ENCODE measurements around the gene PHKG1.
"Not testable (repeated sequence)": the region's sequence is repeated elsewhere in the genome, so short reads cannot be mapped to it uniquely, and the experiment has no call there.

The PHKG1 gene

DNA sequence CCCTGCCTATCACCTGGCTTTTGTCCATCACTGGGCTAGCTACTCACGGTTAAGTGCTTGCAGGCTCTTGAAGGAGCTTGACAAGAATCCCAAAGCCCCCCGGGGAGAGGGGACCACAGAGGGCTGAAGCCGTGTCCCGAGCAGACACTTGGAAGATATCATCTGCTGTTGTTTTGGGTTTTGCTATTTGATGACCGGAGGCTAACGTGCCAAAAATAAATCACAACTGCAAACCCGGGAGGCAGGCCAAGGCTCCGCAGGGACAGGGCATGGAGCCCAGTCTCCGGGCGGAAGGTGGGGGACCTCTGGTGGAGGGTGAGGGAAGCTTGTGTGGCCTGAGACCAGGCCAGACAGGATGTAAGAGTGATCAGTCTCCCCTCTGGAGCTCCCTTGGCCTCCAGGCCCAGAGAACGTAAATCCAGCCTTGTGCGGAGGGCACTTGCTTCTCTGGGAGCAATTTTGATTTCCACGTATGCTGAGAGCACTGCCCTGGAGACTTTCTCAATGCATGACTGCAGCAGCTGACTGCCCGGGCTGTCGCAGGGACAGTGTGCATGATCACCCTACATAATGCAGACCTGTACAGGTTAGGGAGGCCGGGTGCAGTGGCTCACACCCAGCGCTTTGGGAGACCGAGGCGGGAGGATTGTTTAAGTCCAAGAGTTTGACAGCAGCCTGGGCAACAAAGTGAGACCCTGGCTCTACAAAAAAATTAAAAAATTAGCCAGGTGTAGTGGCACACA is at the start of gene PHKG1:
TSS of gene PHKG1 (minus strand) at position 164 of the 743 bp plus-strand sequence. CDS start 4,011 bp downstream, outside the sequence.
- DNase-seq (ENCODE audit: low read depth in 2 of 2): no peak

- DNase-seq (ENCODE audit: low read depth in 2 of 2): not testable (repeated sequence)
Measured at GRCh38 chr7:56131062-56131461, 38.3 kb upstream of the PHKG1 start.

- DNase-seq (ENCODE audit: low read depth in 2 of 2): no peak
Measured at GRCh38 chr7:56127241-56127975, 34.7 kb upstream of the PHKG1 start.

- no peak for DNase-seq (ENCODE audit: low read depth in 2 of 2)
Measured at GRCh38 chr7:56125831-56126230, 33.1 kb upstream of the PHKG1 start.

GRCh38 chr7:56124981-56125380 is 32.2 kb upstream of the PHKG1 start:
- DNase-seq (ENCODE audit: low read depth in 2 of 2): no peak

DNA sequence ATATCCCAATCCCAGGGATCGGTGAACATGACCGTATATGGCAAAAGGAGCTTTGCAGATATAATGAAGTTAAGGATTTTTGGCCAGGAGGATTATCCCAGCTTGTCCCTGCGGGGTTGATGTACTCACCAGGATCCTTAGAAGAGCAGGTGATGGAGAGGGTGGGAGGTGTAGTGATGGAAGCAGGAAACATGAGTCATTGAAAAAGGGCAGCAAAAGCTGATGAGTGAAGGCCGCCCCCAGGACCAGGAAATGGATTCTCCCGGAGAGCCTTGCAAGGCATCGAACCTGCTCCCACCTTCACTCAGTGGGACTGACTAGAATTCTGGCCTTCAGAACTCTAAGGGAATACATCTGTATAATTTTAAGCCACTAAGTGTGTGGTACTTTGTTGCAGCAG is 28.7 kb upstream of the PHKG1 start:
- no peak for DNase-seq (ENCODE audit: low read depth in 2 of 2)

DNA sequence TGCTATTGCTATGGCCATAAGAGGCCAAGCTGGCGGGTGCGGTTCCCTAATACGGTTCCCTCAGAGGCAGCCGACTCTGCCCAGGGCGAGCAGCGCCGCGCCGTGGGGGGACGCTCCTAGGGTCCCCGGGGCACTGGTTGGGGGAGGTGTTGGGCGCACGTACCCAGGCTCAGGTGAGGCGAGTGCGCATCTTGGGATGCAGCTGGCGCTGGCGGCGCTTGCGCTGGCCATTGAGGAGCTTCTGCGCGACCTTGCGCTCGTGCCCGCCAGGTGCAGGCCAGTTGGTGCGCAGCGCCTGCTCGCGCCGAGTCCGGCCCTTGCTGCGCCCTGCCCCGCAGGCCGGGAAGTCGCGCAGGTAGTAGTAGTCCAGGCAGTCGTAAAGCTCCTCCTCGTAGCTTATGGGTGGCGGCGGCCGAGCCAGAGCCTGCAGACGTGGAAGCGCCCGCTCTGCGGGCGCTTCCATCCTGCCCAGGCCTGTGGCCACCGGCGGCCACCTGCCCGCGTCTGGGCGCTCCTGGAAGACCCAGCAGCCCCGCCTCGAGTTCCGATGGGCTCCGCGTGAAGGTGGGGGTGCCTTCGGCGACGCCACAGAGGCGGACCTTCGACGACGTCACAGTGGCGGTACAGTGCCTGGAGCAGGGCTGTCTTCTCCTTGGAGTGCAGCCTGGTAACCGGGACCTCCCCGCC is 23.2 kb upstream of the PHKG1 start, which contains the start of gene NUPR2:
TSS of gene NUPR2 (minus strand) at position 566 of the 687 bp plus-strand sequence. CDS start at position 463, 103 bp downstream.
- DNase-seq (ENCODE audit: low read depth in 2 of 2): no peak

- DNase-seq (ENCODE audit: low read depth in 2 of 2): not testable (repeated sequence)
Measured at GRCh38 chr7:56112244-56112643, 19.5 kb upstream of the PHKG1 start.

GRCh38 chr7:56110611-56111010 is 17.9 kb upstream of the PHKG1 start:
- DNase-seq (ENCODE audit: low read depth in 2 of 2): no peak

DNA sequence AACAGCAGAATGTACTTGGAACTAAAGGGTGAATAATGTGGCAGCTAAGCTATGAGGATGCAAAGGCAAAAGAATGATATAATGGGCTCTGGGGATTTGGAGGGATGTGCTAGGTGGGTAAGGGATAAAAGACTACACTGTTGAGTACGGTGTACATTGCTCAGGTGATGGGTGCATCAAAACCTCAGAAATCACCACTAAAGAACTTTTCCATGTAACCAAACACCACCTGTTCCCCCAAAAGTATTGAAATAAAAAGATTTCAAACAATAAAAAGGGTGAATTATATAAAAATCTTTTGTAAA is 15.2 kb upstream of the PHKG1 start:
- no peak for DNase-seq (ENCODE audit: low read depth in 2 of 2)

DNA sequence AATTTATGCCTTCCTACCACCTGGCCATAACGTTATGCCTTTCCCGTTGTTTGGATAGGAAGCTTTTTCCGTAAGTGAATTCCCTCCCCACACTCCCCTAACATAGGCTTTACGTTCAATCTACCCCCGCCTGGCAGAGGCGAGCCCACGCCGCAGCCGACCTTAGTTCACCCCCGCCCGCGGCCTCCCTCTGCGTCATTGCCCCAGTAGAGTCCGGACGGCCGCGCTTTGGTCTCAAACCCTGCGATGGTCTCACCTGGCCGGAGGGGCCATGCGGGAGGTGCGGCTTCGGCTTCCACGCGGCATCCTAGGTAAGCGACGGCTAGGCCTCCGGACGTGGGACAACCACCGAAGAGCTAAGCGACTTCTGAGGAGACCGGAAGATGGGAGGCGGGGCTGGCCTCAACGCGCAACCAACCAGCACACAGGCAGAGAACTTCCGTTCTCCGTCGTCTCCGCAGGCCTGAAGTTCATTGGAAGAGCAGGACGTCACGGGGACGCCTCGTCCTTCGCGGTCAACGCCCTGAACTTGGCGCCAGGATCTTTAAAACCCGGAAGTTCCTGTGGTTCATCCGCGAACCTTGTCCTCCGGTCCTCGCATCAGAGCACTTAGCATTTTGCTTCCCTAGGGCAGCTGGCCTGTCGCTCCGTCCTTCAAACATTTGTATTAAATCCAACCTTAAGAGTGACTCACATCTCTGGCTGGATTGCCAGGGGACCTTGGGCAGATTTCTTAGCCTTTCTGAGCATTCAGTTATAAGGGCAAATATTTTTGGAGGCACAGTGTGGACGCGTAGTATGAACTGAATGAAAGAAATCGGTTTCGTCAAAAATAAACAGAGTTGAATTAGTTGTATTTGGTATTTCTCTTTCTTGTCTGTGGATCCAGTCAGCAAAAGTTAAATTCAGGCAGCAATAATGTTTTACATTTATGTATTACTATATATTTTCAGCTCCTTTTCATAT is 13.6 kb upstream of the PHKG1 start, which contains the start of gene CHCHD2:
TSS of gene CHCHD2 (minus strand) at position 369 of the 966 bp plus-strand sequence. CDS start at position 306, 63 bp downstream.
- DNase-seq (ENCODE audit: low read depth in 2 of 2): peak; percentile 78 to 81

DNA sequence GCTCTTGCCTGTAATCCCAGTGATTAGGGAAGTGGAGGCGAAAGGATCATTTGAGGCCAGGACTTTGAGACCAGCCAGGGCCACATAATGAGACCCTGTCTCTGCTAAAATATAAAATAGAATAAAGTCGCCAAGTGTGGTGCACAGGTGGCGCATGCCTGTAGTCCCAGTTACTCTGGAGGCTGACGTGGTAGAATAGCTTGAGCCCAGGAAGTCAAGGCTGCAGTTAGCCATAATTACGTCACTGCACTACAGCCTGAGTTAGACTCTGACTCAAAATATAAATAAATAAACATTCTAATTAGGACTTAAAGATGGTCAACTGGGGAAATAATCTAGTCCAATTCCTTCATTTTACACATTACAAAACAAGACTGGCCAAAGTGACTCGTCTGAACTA is 12.8 kb upstream of the PHKG1 start:
- no peak for DNase-seq (ENCODE audit: low read depth in 2 of 2)

- not testable (repeated sequence) for DNase-seq (ENCODE audit: low read depth in 2 of 2)
Measured at GRCh38 chr7:56104138-56104537, 11.4 kb upstream of the PHKG1 start.

GRCh38 chr7:56099653-56100052 is 6.9 kb upstream of the PHKG1 start:
- DNase-seq (ENCODE audit: low read depth in 2 of 2): no peak

GRCh38 chr7:56098187-56099008 is 5.6 kb upstream of the PHKG1 start:
- DNase-seq (ENCODE audit: low read depth in 2 of 2): not testable (repeated sequence)

GRCh38 chr7:56097700-56098099 is 4.9 kb upstream of the PHKG1 start:
- no peak for DNase-seq (ENCODE audit: low read depth in 2 of 2)

DNA sequence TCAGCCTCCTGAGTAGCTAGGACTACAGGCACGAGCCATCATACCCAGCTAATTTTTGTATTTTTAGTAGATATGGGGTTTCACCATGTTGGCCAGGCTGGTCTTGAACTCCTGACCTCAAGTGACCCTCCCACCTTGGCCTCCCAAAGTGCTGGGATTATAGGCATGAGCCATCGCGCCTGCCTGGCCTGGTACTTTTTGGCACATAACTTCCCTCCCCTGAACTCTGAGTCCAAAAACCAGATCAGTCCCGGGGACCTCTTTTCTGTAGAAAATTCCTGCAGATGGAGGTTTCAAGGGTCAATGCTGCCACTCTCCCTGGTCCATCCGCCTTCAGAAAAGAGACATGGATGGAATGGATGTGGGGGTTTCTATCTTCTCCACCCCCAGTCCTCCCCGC is 364 bp downstream of the PHKG1 start:
- not testable (repeated sequence) for DNase-seq (ENCODE audit: low read depth in 2 of 2)

- DNase-seq (ENCODE audit: low read depth in 2 of 2): no peak
Measured at GRCh38 chr7:56091591-56091990, 1.2 kb downstream of the PHKG1 start.

- DNase-seq (ENCODE audit: low read depth in 2 of 2): no peak
Measured at GRCh38 chr7:56087445-56087844, 5.3 kb downstream of the PHKG1 start.

GRCh38 chr7:56086761-56087160 is 6.0 kb downstream of the PHKG1 start:
- DNase-seq (ENCODE audit: low read depth in 2 of 2): no peak

Measured in stimulated activated CD8-positive, alpha-beta memory T cell treated with anti-CD3 and anti-CD28 coated beads, Interleukin-7, amount 100 ng/mL, for 1 hour (primary cell).